SK-N-SH treated with all-trans-retinoic acid at 6 μM for 48 hours (cell line): ENCODE results near the gene ABHD5.

ENCODE experiments used
- ARNTL ChIP-seq: fragments of 450-650 bp; formaldehyde crosslinking; IDR thresholded peaks from 2 replicates; pipeline ENCODE4 v1.5.0; 2020; ENCODE audit warnings: low read depth, mild to moderate bottlenecking, moderate library complexity, borderline replicate concordance
- ZNF565 ChIP-seq: fragments of 450-650 bp; formaldehyde crosslinking; conservative IDR thresholded peaks from 2 replicates; pipeline ENCODE4 v1.5.0; 2020; ENCODE audit warnings: low read depth, mild to moderate bottlenecking, moderate library complexity
- TF ChIP-seq, protein P1 (sequence below): fragments of 250-450 bp; sonication (Bioruptor Pico); IDR thresholded peaks from 2 replicates; pipeline ENCODE4 v1.8.0; 2021; ENCODE audit warnings: low read depth, mild to moderate bottlenecking, moderate library complexity, borderline replicate concordance
- TF ChIP-seq, protein P2 (sequence below): fragments of 250-450 bp; sonication (Bioruptor Pico); IDR thresholded peaks from 2 replicates; pipeline ENCODE4 v1.8.0; 2020; ENCODE audit warnings: mild to moderate bottlenecking, moderate library complexity, borderline replicate concordance

DNA sequence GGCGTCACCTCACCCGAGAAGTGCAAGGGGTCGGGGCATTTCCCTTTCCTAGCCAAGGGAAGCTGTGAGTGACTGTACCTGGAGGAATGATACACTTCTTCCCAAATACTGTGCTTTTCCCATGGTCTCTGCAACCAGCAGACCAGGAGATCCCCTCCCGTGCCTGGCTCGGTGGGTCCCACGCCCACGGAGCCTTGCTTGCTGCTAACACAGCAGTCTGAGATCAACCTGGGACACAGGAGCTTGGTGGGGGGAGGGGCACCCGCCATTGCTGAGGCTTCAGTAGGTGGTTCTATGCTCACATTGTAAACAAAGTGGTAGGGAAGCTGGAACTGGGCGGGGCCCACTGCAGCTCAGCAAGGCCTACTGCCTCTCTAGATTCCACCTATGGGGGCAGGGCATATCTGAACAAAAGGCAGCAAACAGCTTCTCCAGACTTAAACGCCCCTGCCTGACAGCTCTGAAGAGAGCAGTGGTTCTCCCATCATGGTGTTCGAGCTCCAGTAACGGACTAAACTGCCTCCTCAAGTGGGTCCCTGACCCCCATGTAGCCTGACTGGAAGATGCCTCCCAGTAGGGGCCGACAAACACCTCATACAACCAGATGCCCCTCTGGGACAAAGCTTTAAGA is 31.4 kb upstream of the ABHD5 start:
- TF ChIP-seq ZNF565 = no peak
- TF ChIP-seq, protein P1, sequence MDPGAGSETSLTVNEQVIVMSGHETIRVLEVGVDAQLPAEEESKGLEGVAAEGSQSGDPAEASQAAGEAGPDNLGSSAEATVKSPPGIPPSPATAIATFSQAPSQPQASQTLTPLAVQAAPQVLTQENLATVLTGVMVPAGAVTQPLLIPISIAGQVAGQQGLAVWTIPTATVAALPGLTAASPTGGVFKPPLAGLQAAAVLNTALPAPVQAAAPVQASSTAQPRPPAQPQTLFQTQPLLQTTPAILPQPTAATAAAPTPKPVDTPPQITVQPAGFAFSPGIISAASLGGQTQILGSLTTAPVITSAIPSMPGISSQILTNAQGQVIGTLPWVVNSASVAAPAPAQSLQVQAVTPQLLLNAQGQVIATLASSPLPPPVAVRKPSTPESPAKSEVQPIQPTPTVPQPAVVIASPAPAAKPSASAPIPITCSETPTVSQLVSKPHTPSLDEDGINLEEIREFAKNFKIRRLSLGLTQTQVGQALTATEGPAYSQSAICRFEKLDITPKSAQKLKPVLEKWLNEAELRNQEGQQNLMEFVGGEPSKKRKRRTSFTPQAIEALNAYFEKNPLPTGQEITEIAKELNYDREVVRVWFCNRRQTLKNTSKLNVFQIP (CRISPR knock-in tag) = no peak
- TF ChIP-seq, protein P2, sequence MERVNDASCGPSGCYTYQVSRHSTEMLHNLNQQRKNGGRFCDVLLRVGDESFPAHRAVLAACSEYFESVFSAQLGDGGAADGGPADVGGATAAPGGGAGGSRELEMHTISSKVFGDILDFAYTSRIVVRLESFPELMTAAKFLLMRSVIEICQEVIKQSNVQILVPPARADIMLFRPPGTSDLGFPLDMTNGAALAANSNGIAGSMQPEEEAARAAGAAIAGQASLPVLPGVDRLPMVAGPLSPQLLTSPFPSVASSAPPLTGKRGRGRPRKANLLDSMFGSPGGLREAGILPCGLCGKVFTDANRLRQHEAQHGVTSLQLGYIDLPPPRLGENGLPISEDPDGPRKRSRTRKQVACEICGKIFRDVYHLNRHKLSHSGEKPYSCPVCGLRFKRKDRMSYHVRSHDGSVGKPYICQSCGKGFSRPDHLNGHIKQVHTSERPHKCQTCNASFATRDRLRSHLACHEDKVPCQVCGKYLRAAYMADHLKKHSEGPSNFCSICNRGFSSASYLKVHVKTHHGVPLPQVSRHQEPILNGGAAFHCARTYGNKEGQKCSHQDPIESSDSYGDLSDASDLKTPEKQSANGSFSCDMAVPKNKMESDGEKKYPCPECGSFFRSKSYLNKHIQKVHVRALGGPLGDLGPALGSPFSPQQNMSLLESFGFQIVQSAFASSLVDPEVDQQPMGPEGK (CRISPR knock-in tag) = no peak
- TF ChIP-seq ARNTL (CRISPR knock-in tag) = no peak
